Measurements from ENCODE around the gene SPATA4. TPM values are rescaled to one million over a fixed set of nuclear protein-coding genes. Genes with fewer than 3 reads are reported as not detected.

SPATA4 gene
- total RNA-seq, 4 donors from 2014 or later = not detected

- H3K4me3 ChIP-seq = no peak overlapping the region
- no peaks in the 10 kb centered on the region for H3K27me3 ChIP-seq
- intact Hi-C loops (cut with DNase I) = no loop called here
- TF ChIP-seq CTCF (IDR thresholded peaks at IDR 0.05) = no peak
- H3K27ac ChIP-seq = no peak overlapping the region
- H3K9me3 ChIP-seq = no peaks in the 10 kb centered on the region
- H3K36me3 ChIP-seq = no peaks in the 10 kb centered on the region
- peaks cover 0 to 5% (median 4%) of the 10 kb centered on the region in 3 donors for H3K4me1 ChIP-seq
- no peak for DNase-seq
- WGBS, 2 donors = 68 to 70% methylated on average over 7 to 11 of the region's 11 CpGs
Measured at GRCh38 chr4:176189891-176190795, 5.2 kb downstream of the SPATA4 start.

- intact Hi-C loops (cut with DNase I) = no loop called here
- no peaks in the 10 kb centered on the region for H3K36me3 ChIP-seq
- no peaks in the 10 kb centered on the region for H3K9me3 ChIP-seq
- H3K4me3 ChIP-seq = no peak overlapping the region
- no peak for TF ChIP-seq POLR2A (IDR thresholded peaks at IDR 0.05)
- H3K4me1 ChIP-seq = no peaks in the 10 kb centered on the region
- H3K27ac ChIP-seq = no peak overlapping the region
- no peak for DNase-seq
- no peaks in the 10 kb centered on the region for H3K27me3 ChIP-seq
Measured at GRCh38 chr4:176188654-176189053, 6.7 kb downstream of the SPATA4 start.

GRCh38 chr4:176187624-176188023 is 7.8 kb downstream of the SPATA4 start:
- DNase-seq = no peak
- TF ChIP-seq POLR2A (IDR thresholded peaks at IDR 0.05) = no peak
- no peak for TF ChIP-seq CTCF (IDR thresholded peaks at IDR 0.05)
- Histone ChIP-seq H3K9me3 (no peaks in the 10 kb centered on the region), H3K27ac (no peak overlapping the region), H3K27me3 (no peaks in the 10 kb centered on the region), H3K4me1 (no peaks in the 10 kb centered on the region), H3K36me3 (no peaks in the 10 kb centered on the region), H3K4me3 (no peak overlapping the region)
- intact Hi-C loops (cut with DNase I) = no loop called here
- 46 to 55% methylated on average over 2 of the region's 2 CpGs for WGBS, 2 donors

GRCh38 chr4:176186671-176187395 is 8.6 kb downstream of the SPATA4 start:
- H3K4me3 ChIP-seq = no peak overlapping the region
- no peaks in the 10 kb centered on the region for H3K4me1 ChIP-seq
- no peaks in the 10 kb centered on the region for H3K27me3 ChIP-seq
- H3K27ac ChIP-seq = no peak overlapping the region
- TF ChIP-seq CTCF (IDR thresholded peaks at IDR 0.05) = no peak
- no peak for TF ChIP-seq POLR2A (IDR thresholded peaks at IDR 0.05)
- no peaks in the 10 kb centered on the region for H3K36me3 ChIP-seq
- DNase-seq = no peak
- H3K9me3 ChIP-seq = no peaks in the 10 kb centered on the region
- 51 to 54% methylated on average over 6 of the region's 6 CpGs for WGBS, 2 donors
- intact Hi-C loops (cut with DNase I) = no loop called here

GRCh38 chr4:176186067-176186466 is 9.3 kb downstream of the SPATA4 start:
- Histone ChIP-seq H3K36me3 (no peaks in the 10 kb centered on the region), H3K9me3 (no peaks in the 10 kb centered on the region), H3K4me3 (no peak overlapping the region), H3K27ac (no peak overlapping the region), H3K27me3 (no peaks in the 10 kb centered on the region), H3K4me1 (no peaks in the 10 kb centered on the region)
- TF ChIP-seq CTCF (IDR thresholded peaks at IDR 0.05) = no peak
- no peak for TF ChIP-seq POLR2A (IDR thresholded peaks at IDR 0.05)
- 64 to 70% methylated on average over 2 of the region's 2 CpGs for WGBS, 2 donors
- no peak for DNase-seq
- intact Hi-C loops (cut with DNase I) = no loop called here

Measured in esophagus squamous epithelium (tissue), 5 donors.